GM12878 (cell line): Measurements from ENCODE around the gene TTLL3. TPM values are rescaled to one million over a fixed set of nuclear protein-coding genes. Genes with fewer than 3 reads are reported as not detected.
A peak's percentile ranks its signal among the peaks of the same experiment; 100 is the strongest.

Experiments
- BHLHE40 ChIP-seq, 2 experiments: fragments of 450-650 bp in 1 of 2; IDR thresholded peaks; 2 replicates each; pipeline ENCODE4 v1.6.1; 2011 to 2017; ENCODE audit warnings: low read depth in 2 of 2, borderline replicate concordance in 1 of 2, improper control_type of control experiment in 1 of 2, low read length in 1 of 2, mild to moderate bottlenecking in 1 of 2
- GATAD2B ChIP-seq: fragments of 450-650 bp; conservative IDR thresholded peaks from 2 replicates; pipeline ENCODE4 v1.6.1; 2017; ENCODE audit warnings: low read depth, mild to moderate bottlenecking, moderate library complexity
- IKZF1 ChIP-seq: fragments of 450-650 bp; conservative IDR thresholded peaks from 2 replicates; pipeline ENCODE4 v1.6.1; 2017; ENCODE audit warnings: antibody characterized with exemption, mild to moderate bottlenecking
- NFXL1 ChIP-seq: fragments of 450-650 bp; IDR thresholded peaks from 2 replicates; pipeline ENCODE4 v1.6.1; 2017; ENCODE audit warnings: antibody characterized with exemption, mild to moderate bottlenecking, borderline replicate concordance
- PAX5 ChIP-seq: IDR thresholded peaks from 2 replicates; pipeline ENCODE4 v1.6.1; 2011; ENCODE audit warnings: low read depth, low read length, borderline replicate concordance
- POLR2AphosphoS5 ChIP-seq: IDR thresholded peaks from 2 replicates; pipeline ENCODE4 v1.6.1; 2011; ENCODE audit warnings: mild to moderate bottlenecking, low read length, inconsistent platforms
- SRF ChIP-seq, 2 experiments: IDR thresholded peaks; 2 replicates each; pipeline ENCODE4 v1.6.1; 2011; ENCODE audit warnings: low read depth in 2 of 2, low read length in 2 of 2, mild to moderate bottlenecking in 1 of 2, moderate library complexity in 1 of 2
- TAF1 ChIP-seq: IDR thresholded peaks from 2 replicates; pipeline ENCODE4 v1.6.1; 2011; ENCODE audit warnings: mild to moderate bottlenecking, low read depth, low read length, borderline replicate concordance
- ZNF687 ChIP-seq: fragments of 450-650 bp; IDR thresholded peaks from 2 replicates; pipeline ENCODE4 v1.6.1; 2017; ENCODE audit warnings: mild to moderate bottlenecking, moderate library complexity
- polyA plus RNA-seq, 11 experiments: library from polyadenylated mRNA; depleted of rRNA in 4 of 11; unstranded in 6 of 11; stranded (reverse) in 5 of 11; fragments of >200 nt; fragmentation: Nextera tagmentation in 4 of 11; fragmentation: Illumina TruSeq in 1 of 11; extraction: Ambion mirVana in 4 of 11; extraction: Trizol in 1 of 11; gene quantifications; 1 replicate in 1 of 11; 2 replicates in 10 of 11; pipeline versions ENCODE4 v1.2.1 to v1.2.3, GENCODE V29; 2011 to 2016; ENCODE audit warnings: inconsistent platforms in 2 of 11, missing spikeins in 2 of 11, low read depth in 1 of 11
- total RNA-seq, 4 experiments: library from RNA; depleted of rRNA in 3 of 4; stranded (reverse); fragments of >200 nt in 3 of 4; fragmentation: Illumina TruSeq in 1 of 4; extraction: Trizol in 1 of 4; gene quantifications; 2 replicates each; pipeline versions ENCODE4 v1.2.1 to v1.2.3, GENCODE V29; 2013 to 2021

Gene TTLL3
- total and polyA plus RNA-seq, 10 of the 15 experiments (the other 5 are each of a cell fraction or from before 2014, with no cell fraction given): 4.2 to 51.3 (median 18.9) TPM

- TF ChIP-seq IKZF1 (peak; percentile 58), NFXL1 (no peak), ZNF687 (peak; percentile 68), SRF (IDR thresholded peaks at IDR 0.05; ENCODE audit: low read depth in 2 of 2, low read length in 2 of 2) (peak in 1 of 2 experiments; percentile 19; a peak in 1 of 4 replicates), TAF1 (0 out of 2 replicates have a peak, but pooled peaks have one; percentile 15), GATAD2B (peak; percentile 61; the same call in 1 of the 2 replicates), PAX5 (0 out of 2 replicates have a peak, but pooled peaks have one; percentile 11), BHLHE40 (IDR thresholded peaks at IDR 0.05; ENCODE audit: borderline replicate concordance in 1 of 2, low read depth in 2 of 2, low read length in 1 of 2) (peak in 1 of 2 experiments; percentile 55; a peak in 2 of 4 replicates), POLR2AphosphoS5 (peak; percentile 81)
Observed at GRCh38 chr3:9809615-9810432, at the start of gene TTLL3 (continued).
